GM21447 (cell line): ENCODE results near the gene HTT.
A peak's percentile ranks its signal among the peaks of the same experiment; 100 is the strongest.

Source experiments
- ATAC-seq: cut with Tn5 transposase; IDR thresholded peaks from one replicate; pipeline ENCODE4 v1.9.1; 2021; ENCODE audit not compliant: unreplicated experiment

The HTT gene

DNA sequence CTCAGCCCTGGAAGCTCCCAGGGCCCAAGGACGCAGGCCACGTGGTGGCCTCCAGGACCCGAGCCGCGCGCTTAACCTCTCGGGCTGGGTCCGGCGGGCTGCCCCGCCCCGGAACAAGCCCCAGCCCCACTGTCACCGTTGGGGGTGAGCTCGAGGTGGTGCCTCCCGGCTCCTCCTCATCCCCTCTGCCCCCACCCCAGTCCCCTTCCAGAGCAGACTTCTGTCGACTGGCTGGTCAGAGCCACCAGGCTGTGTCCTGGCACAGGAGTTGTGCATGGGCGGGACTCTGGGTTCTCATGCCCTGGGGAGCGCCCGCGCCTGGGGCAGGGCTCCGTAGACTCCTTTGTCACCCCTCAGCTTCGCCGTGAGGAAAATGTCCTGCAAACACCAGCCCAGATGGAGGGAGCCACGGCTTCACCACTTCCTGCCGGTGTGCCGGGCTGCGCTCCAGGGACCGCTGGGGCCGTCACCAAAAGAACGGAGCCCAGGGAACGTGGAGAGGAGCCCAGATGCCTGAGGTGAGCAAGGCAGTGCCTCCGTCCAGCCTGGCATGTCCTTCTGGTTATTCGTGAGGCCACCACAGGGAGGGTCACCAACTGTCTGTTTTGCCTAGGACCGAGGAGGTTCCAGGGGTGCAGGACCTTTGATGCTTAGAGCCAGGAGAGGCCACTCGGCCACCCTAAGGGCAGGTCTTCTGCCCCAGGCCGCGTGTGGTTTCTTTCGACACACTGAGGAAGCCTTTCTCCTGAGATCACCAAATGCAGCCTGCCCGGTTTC is 211.3 kb downstream of the HTT start:
- peak; percentile 93 for ATAC-seq

DNA sequence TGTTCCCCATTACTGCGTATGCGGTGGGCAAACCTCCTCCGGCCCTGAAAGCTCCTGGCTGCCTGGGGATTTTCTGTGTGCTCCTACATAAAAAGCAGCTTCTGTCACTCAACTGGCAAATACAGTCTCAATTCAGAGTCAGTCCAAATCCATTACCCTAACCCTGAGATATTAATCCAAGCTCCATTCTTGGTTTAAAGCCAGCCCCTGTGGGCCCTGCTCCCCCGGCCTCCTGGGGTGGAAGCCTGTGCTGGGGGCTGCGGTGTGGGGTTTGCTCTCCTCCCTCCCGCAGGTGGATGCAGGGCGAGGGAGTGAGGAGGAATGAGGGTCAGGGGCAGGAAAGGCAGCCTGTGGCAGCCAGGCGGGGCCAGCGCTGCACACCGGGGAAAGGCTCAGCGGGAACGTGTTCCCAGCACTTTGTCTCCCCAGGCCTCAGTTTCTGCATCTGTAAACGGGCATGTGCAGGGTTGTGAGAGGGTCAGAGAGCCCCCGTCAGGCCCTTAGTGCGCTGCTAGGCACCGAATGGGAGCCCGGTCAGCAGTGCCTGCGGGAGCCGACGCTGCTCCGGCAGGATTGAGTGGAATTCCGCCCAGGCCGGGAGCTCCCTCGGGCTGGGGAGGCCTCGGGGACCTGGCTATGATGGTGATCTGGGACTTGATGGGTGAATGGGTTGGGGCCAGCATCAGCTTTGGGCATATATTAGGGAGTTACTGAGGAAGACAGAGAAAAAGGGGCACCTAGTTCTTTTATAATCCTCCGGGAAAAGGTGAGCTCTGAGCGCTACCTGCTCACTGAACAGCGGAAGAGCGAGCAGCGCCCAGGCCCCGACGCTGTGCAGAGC is 212.1 kb downstream of the HTT start:
- no peak for ATAC-seq

DNA sequence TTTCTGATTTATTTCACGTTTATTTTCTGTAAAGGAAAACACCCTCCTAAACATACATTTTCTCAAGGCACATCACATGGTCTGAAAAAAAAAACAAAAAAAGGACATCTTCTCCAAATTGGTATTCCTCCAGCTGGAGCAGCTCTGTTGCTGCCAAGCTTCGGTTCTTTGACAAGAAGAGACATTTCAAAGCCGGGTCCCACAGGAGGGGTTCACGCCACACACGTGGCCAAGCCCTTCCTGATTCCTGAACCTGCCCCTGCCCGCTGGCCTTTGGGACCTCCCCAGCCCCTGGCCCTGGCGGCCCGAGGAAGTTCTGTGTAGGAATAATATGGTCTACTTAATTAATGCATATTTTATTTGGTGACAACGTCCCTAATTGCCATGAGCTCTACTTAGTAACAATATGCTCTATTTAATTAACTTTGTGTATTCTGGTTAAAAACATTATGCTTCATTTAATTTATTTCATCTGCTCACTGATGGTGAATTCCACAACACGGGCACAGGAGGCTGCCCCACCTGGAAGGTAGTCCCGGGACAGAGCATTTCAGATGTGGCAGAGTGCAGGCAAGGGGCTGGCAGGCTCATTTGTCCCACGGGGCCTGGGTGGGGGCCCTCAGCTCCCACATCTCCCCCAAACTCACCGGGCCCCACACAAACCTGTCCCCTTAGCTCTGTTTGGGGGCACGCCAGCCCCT is 212.9 kb downstream of the HTT start:
- no peak for ATAC-seq

DNA sequence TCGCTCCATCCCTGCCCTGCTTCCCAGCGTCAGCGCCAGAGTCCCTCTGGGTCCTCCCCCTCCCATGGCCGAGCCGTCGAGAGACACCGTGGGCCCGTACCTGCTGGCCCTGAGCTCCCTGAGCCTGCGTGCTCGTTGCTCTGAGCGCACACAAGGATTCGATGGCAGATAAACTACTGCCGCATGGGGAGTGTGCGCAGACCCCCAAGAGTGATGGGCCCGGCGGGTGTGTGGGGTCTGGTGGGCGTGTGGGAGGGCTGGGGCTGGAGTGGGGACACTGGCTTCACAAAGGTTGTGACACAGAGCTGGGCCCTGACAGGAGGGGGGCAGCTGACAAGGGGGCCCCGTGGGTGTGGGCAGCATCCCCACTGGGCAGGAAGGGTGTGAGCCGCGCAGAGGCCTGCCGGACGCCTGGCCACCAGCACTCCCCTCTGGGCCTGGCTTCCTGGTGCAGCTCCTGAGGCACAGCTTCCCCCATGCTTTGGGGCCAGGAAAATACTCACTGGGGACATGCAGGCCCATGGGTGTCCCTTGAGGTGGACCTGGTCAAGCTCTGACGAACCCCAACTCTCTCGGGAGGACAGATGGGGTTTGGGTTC is 213.6 kb downstream of the HTT start:
- no peak for ATAC-seq

DNA sequence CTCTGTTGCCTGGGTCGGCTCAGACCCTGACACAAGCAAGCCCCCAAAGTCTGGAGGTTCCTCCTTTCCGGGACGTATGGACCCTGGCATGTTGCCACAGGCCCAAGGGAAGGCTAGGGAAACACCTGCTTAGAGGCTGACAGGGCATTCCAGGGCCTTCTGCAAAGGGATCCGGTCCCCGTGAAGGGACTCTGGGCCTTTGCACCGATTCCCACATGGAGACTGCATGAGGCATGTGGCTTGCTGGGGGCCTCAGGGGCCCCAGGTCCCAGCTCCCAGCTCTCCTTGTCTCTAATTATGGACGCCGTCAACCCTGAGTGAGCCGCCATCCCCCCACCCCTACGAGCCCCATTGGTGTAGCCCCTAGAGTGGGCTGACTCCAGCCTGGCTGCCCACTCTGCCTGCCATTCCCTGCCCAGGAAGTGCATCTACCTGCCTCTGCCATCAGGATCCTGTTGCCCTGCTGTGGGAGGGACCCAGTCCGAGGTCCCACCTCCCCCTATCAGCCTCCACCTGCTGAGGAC is 214.2 kb downstream of the HTT start:
- no peak for ATAC-seq

DNA sequence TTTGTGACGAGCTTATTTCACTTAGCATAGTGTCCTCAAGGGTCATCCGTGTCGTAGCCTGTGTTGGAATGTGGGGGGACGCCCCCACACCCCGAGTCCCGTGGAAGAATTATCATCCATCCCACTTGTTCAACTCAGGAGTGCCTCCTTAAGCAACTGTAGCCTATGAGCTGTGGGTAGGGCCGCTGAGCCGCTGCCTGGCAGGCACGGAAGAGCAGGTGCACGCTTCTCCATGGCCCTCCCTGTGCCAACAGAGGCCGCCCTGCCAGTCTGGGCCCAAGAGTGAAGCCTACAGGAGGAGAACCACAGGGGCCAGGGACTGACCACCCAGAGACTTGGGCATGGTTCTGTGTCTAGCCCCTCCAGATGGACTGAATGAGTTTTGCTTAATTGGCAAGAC is 216.0 kb downstream of the HTT start:
- ATAC-seq = no peak

DNA sequence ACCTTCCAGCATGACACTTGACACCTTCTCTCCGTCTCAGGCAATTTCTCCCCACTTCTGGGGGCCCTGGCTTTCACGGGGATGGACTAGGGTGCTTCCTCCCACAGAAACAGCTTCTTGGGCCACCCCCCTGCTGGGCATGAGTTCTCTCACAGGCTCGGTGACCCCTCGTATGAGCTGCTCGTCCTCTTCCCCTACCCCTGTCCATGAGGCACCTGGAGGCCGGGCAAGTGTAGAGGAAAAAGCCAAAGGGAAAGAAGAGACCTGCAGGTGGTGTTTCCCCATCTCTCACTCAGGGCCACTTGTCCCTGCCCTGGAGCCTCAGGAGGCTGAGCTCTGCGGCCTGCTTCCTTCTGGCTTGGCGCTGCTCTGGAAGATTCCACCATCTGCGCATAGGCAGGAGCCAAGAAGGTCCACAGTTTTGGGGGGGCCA is 216.4 kb downstream of the HTT start:
- no peak for ATAC-seq

DNA sequence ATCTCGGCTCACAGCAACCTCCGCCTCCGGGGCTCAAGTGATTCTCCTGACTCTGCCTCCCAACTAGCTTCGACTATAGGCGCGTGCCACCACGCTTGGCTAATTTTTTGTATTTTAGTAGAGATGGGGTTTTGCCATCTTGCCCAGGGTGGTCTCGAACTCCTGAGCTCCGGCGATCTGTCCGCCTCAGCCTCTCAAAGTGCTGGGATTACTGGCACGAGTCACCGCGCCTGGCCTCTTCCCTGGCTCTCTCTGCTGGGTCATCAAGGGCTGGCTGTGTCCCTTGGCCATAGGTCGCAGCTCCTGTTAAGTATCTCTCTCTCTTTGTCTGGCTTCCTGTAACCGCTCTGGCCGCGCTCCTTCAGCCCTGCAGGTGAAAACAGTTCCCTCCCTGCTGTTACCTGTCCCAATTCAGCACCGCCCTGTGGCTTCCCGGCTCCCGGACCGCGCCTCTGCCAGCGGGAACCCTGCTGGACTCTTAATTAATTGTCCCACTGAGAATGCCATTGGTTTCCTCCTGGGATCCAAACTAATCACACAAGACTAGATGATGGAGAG is 217.0 kb downstream of the HTT start:
- no peak for ATAC-seq

DNA sequence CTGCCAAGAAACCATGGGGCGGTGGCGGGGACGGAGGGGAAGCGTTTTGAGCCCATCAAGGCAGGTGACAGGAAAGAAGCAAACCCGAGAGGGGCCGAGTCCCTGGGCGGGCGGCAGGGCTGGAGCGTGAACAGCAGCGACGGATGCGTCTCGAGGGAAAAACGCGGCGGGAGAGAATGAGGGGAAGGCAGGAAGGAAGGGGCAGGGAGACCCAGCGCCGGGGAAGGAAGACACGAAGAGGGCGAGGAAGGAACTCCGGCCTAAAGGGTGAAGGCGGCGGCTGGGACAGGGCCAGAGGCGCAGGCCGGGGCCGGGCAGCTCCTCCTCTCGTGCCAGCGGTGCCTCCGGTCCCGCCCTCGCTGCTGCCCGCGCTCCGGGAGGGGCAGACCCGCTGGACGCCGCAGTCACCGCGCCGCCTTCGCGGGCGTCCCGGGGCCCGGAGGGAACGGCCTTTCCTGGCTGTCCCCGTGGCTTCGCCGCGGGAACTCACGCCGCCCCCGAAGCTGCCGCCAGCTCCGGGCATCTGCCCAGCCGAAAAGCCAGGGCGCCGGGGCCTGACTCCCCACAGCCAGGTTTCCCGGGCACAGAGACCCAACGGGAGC is 217.6 kb downstream of the HTT start:
- ATAC-seq = peak; percentile 32

DNA sequence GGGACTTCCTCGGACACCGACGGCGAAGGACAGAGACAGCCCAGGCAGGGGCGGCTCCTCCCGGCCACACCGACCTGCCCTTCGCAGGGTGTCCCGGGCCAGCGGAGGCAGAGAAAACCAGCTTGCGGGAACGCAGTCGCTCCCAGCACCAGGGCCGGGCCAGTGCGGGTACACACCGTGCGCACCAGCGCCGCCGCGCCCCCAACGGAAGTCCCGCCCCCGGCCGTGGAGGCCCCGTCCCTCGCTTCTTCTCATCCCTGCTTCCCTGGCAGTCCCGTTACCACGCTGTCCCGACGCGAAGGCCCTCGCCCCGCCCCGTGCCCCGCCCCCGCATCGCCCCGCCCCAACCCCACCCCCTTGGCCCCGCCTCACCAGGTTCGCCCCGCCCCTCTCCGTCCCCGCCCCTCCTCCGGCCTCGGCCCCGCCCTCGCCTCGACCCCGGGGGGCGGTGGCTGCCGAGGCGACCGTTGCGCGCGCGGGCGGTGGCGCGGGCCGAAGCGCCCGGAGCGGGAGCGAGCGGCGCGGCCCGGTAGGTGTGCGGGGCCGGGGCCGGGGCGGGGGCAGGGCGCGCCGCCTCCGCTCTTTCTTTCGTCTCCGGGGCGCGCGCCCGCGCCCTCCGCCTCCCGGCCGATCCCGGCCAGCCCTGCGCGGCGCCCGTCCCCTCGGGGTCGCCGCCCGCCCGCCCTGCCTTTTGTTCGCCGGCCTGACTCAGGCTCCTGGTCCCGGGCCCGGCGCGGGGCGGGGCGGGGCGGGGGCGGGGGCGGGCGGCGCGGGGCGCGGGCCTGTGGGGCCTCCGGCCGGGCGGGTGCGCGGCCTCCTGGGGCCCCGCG is 218.3 kb downstream of the HTT start, which contains the start of gene RGS12:
Gene RGS12, plus strand, starts transcription at position 451 of the 830 bp plus-strand sequence. CDS start 23,150 bp downstream, outside the sequence.
- peak; percentile 84 for ATAC-seq
